ENCODE results near the gene SYNE4.

Gene SYNE4

DNA sequence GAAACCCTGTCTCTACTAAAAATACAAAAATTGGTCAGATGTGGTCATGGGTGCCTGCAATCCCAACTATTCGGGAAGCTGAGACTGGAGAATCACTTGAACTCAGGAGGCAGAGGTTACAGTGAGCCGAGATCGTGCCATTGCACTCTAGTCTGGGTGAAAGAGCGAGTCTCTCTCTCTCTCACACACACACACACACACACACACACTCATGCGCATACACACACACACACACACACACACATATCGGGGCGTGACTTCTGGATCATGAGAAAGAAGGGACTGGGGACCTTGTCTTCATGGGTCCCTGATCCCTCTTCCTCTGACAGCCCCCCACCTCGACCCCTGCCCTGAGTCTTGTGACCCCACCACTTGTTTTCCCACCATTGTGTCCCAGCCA is 25.4 kb downstream of the SYNE4 start:
- POLR2A ChIA-PET, result no interaction called here
- CTCF ChIA-PET, result interaction anchor here (0.6 to 0.7 kb wide), 2 partner anchors 39 to 106 kb away, joined by 3 read pairs; no protein-coding TSS in a partner anchor
- Histone ChIP-seq H3K27ac (ENCODE audit: extremely low read depth, low read depth, low read length) (no peak overlapping the region), H3K36me3 (ENCODE audit: control insufficient read depth in 2 of 2, insufficient read depth in 1 of 2, low read length in 2 of 2) (no peaks in the 10 kb centered on the region), H3K9me3 (ENCODE audit: control insufficient read depth, insufficient read depth, low read depth, low read length) (no peaks in the 10 kb centered on the region), H3K4me1 (ENCODE audit: control insufficient read depth, insufficient read depth, low read length) (peaks cover 8% of the 10 kb centered on the region), H3K4me3 (ENCODE audit: low read depth, low read length) (no peak overlapping the region)
- TF ChIP-seq, protein P1, sequence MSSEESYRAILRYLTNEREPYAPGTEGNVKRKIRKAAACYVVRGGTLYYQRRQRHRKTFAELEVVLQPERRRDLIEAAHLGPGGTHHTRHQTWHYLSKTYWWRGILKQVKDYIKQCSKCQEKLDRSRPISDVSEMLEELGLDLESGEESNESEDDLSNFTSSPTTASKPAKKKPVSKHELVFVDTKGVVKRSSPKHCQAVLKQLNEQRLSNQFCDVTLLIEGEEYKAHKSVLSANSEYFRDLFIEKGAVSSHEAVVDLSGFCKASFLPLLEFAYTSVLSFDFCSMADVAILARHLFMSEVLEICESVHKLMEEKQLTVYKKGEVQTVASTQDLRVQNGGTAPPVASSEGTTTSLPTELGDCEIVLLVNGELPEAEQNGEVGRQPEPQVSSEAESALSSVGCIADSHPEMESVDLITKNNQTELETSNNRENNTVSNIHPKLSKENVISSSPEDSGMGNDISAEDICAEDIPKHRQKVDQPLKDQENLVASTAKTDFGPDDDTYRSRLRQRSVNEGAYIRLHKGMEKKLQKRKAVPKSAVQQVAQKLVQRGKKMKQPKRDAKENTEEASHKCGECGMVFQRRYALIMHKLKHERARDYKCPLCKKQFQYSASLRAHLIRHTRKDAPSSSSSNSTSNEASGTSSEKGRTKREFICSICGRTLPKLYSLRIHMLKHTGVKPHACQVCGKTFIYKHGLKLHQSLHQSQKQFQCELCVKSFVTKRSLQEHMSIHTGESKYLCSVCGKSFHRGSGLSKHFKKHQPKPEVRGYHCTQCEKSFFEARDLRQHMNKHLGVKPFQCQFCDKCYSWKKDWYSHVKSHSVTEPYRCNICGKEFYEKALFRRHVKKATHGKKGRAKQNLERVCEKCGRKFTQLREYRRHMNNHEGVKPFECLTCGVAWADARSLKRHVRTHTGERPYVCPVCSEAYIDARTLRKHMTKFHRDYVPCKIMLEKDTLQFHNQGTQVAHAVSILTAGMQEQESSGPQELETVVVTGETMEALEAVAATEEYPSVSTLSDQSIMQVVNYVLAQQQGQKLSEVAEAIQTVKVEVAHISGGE (tag by site-specific recombination; conservative IDR thresholded peaks at IDR 0.05; ENCODE audit: low read depth), result no peak
- no peak for TF ChIP-seq PRDM1 (tag by site-specific recombination; IDR thresholded peaks at IDR 0.05)
- no peak for TF ChIP-seq ZNF214 (tag by site-specific recombination; IDR thresholded peaks at IDR 0.05; ENCODE audit: borderline replicate concordance)
- TF ChIP-seq SETDB1 (IDR thresholded peaks at IDR 0.05; ENCODE audit: insufficient read length, low read length), result no peak
- no peak for TF ChIP-seq SCRT2 (tag by site-specific recombination; IDR thresholded peaks at IDR 0.05)
- TF ChIP-seq, protein P2, sequence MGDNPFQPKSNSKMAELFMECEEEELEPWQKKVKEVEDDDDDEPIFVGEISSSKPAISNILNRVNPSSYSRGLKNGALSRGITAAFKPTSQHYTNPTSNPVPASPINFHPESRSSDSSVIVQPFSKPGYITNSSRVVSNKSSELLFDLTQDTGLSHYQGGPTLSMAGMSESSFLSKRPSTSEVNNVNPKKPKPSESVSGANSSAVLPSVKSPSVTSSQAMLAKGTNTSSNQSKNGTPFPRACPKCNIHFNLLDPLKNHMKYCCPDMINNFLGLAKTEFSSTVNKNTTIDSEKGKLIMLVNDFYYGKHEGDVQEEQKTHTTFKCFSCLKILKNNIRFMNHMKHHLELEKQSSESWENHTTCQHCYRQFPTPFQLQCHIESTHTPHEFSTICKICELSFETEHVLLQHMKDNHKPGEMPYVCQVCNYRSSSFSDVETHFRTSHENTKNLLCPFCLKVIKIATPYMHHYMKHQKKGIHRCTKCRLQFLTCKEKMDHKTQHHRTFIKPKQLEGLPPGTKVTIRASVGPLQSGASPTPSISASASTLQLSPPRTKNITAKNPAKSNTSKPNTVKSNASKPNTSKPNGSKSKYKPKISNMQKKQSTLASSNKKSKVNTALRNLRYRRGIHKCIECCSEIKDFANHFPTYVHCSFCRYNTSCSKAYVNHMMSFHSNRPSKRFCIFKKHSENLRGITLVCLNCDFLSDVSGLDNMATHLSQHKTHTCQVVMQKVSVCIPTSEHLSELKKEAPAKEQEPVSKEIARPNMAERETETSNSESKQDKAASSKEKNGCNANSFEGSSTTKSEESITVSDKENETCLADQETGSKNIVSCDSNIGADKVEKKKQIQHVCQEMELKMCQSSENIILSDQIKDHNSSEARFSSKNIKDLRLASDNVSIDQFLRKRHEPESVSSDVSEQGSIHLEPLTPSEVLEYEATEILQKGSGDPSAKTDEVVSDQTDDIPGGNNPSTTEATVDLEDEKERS (tag by site-specific recombination; IDR thresholded peaks at IDR 0.05), result no peak
- TF ChIP-seq, protein P3, sequence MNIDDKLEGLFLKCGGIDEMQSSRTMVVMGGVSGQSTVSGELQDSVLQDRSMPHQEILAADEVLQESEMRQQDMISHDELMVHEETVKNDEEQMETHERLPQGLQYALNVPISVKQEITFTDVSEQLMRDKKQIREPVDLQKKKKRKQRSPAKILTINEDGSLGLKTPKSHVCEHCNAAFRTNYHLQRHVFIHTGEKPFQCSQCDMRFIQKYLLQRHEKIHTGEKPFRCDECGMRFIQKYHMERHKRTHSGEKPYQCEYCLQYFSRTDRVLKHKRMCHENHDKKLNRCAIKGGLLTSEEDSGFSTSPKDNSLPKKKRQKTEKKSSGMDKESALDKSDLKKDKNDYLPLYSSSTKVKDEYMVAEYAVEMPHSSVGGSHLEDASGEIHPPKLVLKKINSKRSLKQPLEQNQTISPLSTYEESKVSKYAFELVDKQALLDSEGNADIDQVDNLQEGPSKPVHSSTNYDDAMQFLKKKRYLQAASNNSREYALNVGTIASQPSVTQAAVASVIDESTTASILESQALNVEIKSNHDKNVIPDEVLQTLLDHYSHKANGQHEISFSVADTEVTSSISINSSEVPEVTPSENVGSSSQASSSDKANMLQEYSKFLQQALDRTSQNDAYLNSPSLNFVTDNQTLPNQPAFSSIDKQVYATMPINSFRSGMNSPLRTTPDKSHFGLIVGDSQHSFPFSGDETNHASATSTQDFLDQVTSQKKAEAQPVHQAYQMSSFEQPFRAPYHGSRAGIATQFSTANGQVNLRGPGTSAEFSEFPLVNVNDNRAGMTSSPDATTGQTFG (tag by site-specific recombination; IDR thresholded peaks at IDR 0.05; ENCODE audit: borderline replicate concordance), result 0 out of 2 replicates have a peak, but pooled peaks have one; percentile 33
- TF ChIP-seq KLF1 (tag by site-specific recombination; IDR thresholded peaks at IDR 0.05), result no peak
- no peak for TF ChIP-seq ZFP37 (tag by site-specific recombination; IDR thresholded peaks at IDR 0.05)
- TF ChIP-seq, protein P4, sequence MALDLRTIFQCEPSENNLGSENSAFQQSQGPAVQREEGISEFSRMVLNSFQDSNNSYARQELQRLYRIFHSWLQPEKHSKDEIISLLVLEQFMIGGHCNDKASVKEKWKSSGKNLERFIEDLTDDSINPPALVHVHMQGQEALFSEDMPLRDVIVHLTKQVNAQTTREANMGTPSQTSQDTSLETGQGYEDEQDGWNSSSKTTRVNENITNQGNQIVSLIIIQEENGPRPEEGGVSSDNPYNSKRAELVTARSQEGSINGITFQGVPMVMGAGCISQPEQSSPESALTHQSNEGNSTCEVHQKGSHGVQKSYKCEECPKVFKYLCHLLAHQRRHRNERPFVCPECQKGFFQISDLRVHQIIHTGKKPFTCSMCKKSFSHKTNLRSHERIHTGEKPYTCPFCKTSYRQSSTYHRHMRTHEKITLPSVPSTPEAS (tag by site-specific recombination; IDR thresholded peaks at IDR 0.05), result peak; percentile 95
- TF ChIP-seq BCL11B (tag by site-specific recombination; IDR thresholded peaks at IDR 0.05; ENCODE audit: low read depth), result peak; percentile 21; the same call in 1 of the 2 replicates
- no peak for TF ChIP-seq ZNF664 (tag by site-specific recombination; IDR thresholded peaks at IDR 0.05)
- TF ChIP-seq, protein P5, sequence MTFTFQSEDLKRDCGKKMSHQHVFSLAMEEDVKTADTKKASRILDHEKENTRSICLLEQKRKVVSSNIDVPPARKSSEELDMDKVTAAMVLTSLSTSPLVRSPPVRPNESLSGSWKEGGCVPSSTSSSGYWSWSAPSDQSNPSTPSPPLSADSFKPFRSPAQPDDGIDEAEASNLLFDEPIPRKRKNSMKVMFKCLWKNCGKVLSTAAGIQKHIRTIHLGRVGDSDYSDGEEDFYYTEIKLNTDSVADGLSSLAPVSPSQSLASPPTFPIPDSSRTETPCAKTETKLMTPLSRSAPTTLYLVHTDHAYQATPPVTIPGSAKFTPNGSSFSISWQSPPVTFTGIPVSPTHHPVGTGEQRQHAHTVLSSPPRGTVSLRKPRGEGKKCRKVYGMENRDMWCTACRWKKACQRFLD (tag by site-specific recombination; IDR thresholded peaks at IDR 0.05), result no peak
- TF ChIP-seq ZNF350 (tag by site-specific recombination; IDR thresholded peaks at IDR 0.05), result no peak
- TF ChIP-seq ZNF747 (tag by site-specific recombination; IDR thresholded peaks at IDR 0.05), result no peak
- TF ChIP-seq OSR2 (tag by site-specific recombination; IDR thresholded peaks at IDR 0.05), result no peak
- TF ChIP-seq ZNF248 (tag by site-specific recombination; IDR thresholded peaks at IDR 0.05), result 0 out of 2 replicates have a peak, but pooled peaks have one; percentile 34
- TF ChIP-seq ZNF140 (tag by site-specific recombination; IDR thresholded peaks at IDR 0.05), result no peak
- no peak for TF ChIP-seq ZNF596 (tag by site-specific recombination; IDR thresholded peaks at IDR 0.05)
- TF ChIP-seq ZNF423 (tag by site-specific recombination; IDR thresholded peaks at IDR 0.05), result no peak
- no peak for TF ChIP-seq ZSCAN30 (tag by site-specific recombination; IDR thresholded peaks at IDR 0.05)
- TF ChIP-seq, protein P6, sequence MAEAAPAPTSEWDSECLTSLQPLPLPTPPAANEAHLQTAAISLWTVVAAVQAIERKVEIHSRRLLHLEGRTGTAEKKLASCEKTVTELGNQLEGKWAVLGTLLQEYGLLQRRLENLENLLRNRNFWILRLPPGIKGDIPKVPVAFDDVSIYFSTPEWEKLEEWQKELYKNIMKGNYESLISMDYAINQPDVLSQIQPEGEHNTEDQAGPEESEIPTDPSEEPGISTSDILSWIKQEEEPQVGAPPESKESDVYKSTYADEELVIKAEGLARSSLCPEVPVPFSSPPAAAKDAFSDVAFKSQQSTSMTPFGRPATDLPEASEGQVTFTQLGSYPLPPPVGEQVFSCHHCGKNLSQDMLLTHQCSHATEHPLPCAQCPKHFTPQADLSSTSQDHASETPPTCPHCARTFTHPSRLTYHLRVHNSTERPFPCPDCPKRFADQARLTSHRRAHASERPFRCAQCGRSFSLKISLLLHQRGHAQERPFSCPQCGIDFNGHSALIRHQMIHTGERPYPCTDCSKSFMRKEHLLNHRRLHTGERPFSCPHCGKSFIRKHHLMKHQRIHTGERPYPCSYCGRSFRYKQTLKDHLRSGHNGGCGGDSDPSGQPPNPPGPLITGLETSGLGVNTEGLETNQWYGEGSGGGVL (tag by site-specific recombination; IDR thresholded peaks at IDR 0.05), result no peak; the same call in 1 of the 2 replicates
- TF ChIP-seq ZNF404 (tag by site-specific recombination; IDR thresholded peaks at IDR 0.05), result no peak

Measured in HEK293 (cell line).